HG03060 (cell line): ENCODE measurements around the gene ELFN1.

Source experiments
- ATAC-seq: cut with Tn5 transposase; IDR thresholded peaks from one replicate; pipeline ENCODE4 v1.9.1; 2021; ENCODE audit warnings: low read depth, moderate number of reproducible peaks; ENCODE audit not compliant: unreplicated experiment

Gene ELFN1

DNA sequence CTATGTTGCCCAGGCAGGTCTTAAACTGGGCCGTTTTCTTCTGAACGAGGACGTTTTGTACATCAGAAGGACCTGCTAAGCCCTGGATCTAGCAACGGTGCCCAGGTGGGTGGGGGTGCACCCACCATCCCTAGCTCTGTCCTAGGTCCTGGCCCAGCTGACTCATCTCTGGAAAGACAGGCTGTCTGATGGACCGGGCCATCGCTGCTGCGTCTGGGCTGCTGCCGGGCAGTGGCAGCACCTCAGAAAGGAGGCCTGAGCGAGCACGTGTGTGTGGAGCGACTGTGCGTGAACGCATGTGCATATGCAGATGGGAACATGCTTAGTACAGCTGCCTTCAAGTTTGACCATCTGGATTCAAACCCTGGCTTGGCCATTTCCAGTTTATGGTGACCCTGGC lies 7.3 kb upstream of the ELFN1 start:
- no peak for ATAC-seq

DNA sequence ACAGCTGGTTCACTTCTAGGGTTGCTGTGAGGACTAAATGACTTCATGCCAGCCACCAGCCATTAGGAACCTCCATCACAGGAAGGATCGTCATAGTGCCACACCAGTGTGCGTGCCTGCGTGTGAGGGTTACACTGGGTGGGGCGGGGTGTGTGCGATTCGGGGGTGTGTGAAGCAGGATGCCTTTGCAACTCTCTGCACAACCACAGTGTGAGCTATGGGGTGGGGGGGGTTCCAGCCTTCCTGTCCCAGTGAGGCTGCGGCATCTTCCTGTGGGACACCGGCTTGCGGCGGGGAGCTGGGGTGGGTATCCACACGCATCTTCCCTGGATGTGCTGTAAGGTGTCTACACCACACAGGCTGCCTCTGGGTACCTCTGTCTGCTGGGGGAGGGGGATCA lies 6.9 kb upstream of the ELFN1 start:
- no peak for ATAC-seq

DNA sequence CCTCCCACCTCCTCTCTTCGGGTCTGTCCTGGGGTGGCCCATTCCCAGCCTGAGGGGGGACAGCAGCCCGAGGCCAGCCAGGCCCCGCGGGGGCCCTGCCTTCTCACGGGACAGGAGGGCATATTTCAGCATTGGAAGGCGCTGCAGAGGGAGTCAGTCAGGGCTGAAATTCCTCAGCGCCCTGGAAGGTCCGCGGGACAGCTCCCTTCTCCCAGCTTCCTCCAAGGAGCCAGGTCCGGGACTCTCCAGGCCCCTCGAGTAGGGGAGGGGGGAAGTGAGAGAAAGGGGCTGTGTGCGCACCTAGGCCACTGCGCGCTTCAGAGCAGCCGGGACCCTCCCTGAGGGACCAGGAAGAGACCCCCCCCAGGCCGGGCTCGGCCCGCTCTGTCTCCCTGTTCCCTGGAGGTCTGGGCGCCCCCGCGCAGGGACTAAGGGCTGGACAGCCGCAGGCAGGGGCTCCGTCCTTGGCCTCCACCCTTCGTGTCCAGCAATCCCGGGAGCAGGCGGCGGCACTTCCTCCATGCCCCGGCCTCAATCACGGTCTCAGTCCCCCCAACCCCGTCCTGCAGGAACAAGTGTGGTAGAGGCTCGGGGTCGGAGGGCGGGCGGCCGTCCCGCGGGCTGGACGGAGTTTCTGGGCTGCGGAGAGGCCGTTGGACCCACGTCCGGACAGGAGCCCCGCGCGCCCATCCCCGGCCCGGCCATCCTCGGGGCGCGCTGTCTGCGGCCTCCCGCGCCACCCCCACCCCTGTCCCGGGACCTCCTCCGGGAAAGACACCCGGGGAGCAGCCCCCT lies 6.0 kb upstream of the ELFN1 start:
- ATAC-seq = no peak

DNA sequence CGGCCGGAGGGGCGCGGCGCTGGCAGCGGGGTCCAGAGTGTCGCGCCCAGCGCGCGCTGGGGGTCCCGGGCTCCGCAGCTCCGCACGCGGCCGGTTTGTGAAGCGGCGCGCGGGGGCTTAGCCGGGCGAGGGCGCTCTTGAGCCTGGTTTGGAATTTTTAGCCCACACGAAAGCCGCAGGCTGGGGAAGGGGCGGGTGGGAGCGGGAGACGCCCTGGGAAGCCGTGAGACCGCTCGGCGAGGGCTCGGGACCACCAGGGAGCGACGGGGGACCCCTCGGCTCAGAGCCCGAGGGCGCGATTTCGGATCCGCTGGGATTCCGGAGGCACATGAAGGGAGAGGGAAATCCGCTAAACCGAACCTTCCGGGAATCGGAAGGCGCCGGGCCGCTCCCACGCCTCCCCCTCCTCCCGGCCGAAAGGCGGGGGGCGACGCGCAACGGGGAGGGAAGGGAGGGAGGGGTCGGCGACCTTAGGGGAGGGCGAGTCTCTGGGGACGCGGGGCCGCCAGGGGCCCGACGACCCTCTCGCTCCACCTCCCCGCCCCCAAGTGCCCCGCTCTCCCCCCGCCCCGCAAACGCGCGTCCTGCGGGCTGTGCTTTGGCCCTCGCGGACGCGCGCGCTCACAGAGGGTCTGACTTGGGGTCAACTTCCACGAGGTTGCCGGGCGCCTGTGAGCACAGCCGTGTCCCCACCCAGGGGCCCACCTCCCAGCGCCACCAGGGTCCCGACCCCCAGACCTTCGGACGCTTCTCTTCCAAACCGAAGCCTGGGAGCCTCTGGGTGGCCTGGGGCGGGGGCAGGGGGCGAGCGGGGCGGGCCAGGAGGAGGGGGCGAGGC lies 5.1 kb upstream of the ELFN1 start:
- ATAC-seq = no peak

DNA sequence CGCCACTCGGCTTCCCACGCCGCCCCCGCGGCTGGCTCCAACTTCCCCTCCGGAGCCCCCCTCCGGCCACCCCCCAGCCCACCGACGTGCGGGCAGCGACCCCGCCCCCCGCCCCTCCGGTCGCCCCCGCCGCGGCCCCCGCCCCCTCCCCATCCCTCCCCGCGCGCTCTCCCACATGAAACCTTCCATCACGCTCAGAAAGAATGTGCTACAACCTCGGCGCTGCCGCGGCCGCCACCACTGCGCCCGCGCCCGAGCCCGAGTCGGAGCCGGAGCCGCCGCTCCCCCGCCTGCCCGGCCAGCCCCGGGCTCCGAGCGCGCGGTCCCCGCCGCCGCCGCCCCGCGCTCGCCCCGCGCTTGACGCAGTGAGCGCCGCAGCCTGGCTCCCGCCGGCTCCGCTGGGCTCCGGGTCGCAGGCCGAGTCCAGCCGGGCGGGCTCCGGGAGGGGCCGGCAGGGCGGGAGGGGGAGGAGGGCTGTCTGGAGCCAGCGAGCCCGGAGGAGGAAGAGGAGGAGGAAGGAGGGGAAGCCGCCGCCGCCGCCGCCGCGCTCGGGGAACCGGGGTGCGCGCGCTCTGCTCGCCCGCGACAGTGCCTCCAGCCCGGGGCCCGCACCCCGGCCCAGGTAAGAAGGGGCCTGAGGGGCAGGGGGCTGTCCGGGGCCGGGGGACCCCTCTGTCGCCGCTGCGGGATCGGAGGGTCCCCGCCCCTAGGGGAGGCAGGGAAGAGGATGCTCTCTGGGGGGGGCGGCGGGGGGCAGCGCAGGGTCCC lies 4.3 kb upstream of the ELFN1 start:
- ATAC-seq = no peak

DNA sequence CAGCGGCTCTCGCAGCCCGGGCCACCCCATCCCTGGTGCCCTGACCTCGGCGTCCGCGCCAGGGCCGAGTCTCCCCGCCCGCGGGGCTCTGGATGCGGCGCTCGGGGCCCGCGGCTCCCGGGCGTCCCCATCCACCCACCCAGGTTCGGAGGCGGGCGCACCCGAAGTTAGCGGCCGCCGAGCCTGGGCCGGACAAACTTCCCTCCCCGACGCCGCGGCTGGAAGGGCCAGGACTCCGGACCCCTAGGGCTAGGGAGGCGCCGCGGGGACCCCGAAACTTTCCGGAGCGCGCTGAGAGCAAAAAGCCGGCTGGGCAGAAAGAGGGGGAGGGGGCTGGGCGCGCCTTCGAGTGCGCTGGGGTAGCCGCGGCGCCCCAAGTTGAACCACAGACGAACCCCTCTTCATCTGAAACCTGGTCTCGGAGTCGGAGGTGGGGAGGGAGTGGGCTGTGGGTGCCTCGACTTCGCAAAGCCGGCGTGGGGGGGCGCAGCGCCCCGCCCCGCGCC lies 3.7 kb upstream of the ELFN1 start:
- ATAC-seq = no peak

DNA sequence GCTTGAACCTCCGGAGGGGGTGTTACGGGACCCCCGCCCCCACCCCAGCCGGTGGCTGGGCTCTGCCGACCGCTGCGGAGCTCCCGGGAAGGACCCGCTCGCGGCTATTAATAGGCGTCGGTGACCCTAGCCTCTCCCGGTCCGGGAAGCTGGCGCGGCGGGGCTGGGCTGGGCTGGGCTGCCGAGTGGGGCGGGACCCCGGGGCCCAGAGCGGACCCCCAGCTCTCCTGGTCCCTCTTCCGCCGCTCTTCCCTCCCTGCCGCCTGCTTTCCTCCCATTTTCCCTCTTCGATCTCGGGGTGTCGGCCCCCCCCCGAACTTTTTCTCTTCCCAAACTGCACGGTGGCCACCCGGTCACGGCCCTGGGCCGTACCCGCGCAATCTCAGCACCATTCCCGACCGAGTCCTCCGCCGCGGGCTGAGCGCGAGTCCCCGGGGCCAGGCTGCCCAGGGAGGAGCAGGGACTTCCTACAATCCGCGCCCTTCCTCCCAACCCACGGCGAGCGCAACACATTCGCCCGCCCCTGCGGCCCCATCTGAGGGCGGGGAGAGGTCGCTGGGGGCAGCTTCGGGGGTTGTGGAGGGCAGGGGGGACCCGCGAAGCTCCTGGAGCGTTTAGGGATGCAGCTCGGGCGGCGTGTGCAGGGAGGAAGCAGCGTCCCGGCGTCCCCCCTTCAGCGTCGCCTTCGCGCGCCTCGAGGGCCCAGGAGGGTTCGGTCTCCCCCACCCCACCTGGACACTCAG lies 3.1 kb upstream of the ELFN1 start:
- no peak for ATAC-seq

DNA sequence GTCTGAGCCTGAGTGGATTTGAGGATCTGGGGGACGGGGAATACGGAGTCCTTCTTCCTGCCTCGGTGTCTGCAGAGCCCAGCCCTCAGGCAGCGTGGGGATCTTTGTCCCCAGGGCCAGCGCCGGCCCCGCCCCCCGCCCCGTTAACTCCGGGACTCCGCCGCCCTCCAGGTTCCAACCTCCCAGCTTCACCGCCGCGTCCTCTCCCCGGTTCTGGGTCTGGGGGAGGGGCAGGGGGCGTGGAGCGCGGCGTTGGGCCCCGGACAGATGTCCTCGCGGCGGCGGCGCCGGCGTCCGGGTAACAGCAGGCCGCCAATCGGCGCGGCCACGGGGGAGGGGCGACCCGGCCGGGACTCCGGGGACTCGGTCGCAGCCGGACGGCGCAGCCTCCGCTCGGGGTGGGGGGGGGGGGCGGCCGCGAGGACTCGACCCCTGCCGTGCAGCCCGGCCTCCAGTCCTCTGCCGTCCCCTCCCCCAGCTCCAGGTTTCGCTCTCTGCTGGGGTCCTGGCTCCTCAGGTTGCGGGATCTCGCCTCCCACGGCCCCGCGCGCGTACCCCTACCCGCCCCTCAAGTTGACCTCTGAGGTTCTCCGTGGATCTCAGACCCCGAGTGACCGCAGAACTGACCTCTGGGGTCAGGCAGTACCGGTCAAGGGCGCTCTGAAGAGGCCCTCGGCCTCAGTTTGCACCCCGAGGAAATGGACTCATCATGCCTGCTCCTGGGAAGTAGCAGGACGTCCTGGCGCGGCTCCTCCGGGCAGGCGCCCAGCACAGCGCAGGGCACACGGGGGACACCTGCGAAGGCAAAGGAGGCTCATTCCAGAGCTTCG lies 2.3 kb upstream of the ELFN1 start:
- ATAC-seq = no peak

DNA sequence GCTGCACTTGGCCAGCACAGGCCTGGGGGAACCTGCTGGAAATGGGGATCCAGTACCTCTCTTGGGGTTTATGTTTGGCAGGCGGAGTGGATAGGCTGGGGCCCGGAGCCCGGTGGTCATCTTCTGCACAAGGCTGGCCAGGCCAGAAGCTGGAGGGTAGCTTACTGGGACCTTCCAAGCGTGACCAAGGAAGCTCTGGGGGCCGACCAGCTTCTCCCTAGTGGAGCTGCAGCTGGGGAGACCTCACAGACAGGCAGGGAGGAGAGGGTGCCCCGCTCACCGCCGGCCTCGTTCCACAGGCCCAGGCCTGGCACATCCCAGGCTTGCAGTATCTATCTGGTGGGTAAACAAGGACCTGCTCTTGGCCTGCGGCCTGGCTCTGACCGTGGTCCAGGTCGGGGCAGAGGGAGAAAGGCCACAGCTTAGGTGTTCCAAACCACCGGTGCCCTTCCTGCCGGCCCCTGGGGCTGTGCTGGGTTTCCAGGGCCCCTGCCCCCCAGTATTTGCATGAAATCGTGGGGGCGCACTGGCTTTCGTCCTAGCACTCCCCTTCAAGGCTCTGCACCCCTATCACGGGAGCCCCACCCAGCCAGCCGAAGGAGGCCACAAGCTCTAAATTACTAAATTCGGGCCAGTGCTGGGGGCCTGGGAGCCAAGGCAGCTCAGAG lies 1.5 kb upstream of the ELFN1 start:
- ATAC-seq = no peak

DNA sequence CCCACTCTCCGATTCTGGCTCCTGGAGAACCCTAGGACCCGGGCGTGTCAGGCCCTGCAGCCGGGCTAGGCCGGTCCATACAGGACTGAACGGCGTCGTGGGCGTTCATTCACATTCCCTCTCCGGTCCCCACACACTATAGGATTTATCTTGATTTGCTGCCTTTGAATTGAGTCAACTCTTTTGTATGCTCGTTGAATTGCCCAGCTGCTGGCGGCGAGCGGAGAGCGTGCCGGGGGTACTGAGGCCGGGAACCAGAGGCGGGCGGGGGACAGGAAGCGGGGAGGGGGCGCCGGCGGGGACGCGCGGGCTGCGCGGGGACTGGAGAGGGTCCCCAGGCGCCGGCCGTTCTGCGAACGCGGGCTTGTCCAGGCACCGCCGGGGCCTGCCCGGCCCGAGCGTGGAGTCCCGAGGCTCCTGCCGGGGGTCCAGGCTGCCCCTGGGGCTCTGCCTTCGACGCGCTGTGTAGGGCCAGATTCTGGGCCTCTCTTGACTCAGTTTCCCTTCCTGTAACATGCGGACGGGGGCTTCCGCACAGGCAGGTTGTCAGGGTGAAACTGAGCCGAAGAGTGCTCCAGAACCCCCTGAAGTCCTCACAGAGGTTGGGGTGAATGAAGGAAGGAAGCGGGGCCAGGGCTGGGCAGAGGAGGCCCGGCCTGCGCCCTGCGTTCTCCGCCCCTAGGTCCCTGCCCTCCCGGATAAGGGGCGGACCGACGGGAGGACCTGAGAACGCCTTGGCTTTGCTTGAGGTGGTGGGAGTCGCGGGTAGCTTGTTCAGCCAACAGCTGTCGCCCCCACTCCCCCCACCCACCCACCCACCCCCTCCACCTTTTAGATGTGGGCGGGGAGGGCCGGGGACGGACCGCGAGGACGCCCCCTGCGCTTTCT lies 769 bp upstream of the ELFN1 start:
- no peak for ATAC-seq

DNA sequence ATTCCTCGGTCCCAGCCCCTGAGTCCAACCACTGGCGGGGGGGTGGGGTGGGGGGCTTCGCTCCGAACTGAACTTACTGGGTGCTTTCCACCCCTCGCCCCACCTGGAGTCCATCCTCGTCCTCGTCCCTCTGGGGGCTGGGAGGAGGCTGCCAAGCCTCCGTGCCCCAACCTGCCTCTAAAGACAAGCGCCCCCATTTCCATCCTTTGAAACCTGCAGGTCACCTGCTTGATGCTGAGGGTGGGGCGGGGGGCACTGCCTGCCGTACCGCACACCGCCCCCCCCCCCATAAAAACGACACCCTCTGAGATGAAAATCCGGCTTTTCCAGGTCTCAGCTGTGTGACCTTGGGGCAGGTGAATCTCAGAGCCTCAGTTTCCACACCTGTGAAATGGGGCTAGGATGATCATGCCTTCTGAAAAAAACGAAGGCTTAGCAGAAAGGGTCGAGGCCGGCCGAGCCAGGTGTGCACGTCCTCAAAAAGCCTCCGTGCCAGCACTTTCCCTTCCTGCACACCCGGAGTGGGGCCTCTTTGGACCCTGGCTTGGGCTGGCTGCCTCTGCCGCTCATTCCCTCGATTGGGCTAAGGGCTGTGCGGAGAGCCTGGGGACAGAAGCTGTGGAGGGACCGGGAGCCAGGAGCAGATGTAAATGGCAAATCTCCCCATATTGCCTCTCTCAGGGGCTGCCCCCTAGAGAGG lies 967 bp downstream of the ELFN1 start:
- no peak for ATAC-seq

DNA sequence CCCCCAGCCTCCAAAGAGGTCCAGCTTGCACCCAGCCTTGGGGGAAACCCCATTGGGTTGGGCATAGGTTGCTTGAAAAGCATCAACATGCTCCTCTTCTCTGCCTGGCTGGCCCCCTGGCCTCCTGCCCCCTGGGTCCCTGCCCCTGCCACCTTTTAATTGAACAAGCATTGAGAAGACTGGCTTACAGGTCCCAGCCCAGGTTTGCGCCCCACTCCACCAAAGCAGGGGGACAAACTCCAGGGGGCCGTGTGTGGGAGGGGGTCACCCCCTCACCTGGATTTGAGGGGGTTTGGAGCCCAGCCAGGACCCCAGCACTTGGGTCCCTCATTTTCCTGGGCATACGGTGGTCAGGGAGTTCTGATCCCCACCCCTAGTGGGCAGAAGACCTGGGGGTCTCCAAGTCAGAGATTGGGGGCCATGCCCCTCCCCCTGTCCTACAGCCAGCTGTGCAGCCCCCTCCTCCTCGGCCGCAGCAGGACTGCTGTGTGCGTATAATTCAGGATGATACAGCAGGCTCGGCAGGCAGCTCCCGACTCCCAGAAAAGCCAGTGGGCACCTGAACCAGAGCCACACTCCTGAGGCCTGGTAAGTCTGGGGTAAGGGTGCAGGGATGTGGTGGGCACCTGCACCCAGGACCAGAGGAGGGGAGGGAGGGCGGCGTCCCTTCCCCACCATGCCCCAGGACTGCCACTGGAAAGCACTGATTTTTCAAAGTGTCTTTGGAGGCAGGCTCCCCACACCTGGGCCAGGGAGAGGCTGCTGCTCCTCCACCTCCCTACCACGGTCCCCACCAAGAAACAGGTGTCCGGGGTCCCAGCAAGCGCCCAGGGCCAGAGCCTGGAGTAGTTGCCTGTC lies 1.7 kb downstream of the ELFN1 start:
- no peak for ATAC-seq

DNA sequence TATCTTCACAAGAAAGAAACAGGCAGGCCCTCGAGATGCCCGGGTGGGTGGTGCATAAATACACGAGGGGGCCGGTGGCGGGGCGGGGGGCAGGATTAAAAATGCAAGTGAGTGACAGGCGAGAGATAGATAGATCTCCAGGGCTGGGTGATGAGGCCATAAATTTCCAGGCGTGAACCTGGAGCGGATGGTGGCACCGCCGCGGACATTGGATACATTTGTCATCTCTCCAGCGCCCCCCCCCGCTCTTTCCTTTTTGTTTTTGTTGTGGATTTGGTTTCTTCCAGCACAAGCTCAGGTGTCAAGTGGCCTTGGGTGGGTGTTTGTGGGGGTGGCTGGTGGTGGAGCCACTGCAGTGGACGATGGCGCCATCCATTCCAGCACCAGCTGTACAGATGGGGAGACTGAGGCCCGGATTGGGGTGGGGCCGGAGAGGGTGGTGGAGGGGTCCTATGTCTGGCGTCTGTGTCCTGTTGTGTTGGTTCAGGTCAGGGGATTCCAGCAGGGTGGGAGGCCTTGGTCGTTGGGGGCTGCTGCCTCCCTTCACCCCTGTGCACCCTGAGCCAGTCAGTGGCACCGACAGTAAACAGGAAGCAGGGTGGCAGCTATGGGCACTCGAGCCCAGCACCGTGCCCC lies 2.9 kb downstream of the ELFN1 start:
- no peak for ATAC-seq

DNA sequence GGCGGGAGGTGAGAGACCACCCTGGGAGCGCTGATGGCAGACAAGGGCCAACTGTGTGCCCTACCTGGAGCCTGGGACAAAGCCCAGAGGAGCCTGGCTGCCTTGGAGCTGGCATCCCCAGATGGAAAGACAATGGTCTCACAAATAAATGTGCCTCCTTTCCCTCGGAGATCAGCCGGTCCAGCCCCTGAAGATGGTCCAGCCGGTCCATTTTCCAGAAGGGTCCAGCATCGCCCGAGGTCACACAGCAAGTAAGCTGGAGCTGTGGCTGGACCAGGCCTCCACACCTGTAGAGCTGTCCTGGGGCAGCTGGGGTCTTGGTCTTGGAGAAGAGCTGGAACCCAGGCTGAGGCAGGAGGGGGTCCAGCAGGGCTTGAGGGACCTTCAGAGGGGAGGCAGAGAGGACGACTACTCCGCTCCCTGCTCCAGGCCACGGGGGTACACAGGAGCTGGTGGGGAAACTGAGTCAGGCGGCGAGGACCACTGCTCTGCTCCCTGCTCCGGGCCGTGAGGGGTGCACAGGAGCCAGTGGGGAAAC lies 3.6 kb downstream of the ELFN1 start:
- ATAC-seq = no peak

DNA sequence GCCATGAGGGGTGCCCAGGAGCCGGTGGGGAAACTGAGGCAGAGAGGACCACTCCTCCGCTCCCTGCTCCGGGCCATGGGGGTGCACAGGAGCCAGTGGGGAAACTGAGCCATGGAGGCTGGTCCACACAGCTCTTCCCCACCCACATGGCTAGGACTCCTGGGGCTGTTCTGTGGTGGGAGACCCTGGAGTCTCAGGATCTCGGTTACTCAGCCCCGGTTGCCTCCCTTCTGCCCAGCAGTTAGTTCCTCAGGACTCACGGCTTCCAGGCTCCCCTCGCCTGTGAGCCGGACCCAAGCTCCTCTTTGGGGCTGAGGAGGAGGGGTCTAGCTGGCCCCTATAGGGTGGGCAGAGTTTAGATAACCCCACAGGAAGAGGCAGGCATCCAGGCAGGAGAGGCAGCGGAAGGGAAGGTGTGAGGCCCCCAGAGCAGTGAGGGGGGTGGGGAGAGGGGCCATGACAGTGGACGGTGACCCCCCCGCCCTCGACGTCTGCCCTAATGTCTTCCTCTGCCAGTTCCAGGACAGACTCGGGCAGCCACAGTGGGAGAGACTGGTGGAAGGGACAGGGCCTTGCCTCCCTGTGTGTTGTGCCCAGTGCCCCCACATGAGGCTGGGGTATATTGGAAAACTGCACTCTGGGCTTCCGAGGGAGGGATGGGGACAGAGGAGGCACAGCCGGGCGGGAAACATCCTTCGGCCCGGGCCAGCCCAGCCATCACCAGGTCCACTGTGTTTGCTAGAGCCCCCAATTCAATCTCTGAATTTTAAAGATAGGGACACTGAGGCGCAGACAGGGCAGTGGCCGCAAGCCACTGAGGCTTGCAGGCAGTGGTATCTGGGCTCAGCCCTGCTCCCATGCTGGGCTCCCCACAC lies 4.3 kb downstream of the ELFN1 start:
- no peak for ATAC-seq
